SU-DHL-6 (cell line): ENCODE data around the gene AKR1D1.
"Not testable (repeated sequence)": the region's sequence is repeated elsewhere in the genome, so short reads cannot be mapped to it uniquely, and the experiment has no call there.

Source experiments
- EZH2phosphoT487 ChIP-seq: fragments of 200-600 bp; sonication (generic), shearing (Covaris generic); conservative IDR thresholded peaks from 2 replicates; pipeline ENCODE4 v1.6.1; 2018; ENCODE audit warnings: mild to moderate bottlenecking, antibody characterized with exemption, low read length, moderate library complexity, mixed read lengths
- TF ChIP-seq, protein P1 (sequence below): fragments of 200-600 bp; sonication (generic); IDR thresholded peaks from one replicate; pipeline ENCODE4 v1.5.1; 2017; ENCODE audit warnings: antibody characterized with exemption, mild to moderate bottlenecking, low read length, moderate library complexity; ENCODE audit not compliant: insufficient read depth, poor library complexity, severe bottlenecking

GRCh38 chr7:138055698-138056097, 20.6 kb upstream of the AKR1D1 start:
- TF ChIP-seq, protein P1, sequence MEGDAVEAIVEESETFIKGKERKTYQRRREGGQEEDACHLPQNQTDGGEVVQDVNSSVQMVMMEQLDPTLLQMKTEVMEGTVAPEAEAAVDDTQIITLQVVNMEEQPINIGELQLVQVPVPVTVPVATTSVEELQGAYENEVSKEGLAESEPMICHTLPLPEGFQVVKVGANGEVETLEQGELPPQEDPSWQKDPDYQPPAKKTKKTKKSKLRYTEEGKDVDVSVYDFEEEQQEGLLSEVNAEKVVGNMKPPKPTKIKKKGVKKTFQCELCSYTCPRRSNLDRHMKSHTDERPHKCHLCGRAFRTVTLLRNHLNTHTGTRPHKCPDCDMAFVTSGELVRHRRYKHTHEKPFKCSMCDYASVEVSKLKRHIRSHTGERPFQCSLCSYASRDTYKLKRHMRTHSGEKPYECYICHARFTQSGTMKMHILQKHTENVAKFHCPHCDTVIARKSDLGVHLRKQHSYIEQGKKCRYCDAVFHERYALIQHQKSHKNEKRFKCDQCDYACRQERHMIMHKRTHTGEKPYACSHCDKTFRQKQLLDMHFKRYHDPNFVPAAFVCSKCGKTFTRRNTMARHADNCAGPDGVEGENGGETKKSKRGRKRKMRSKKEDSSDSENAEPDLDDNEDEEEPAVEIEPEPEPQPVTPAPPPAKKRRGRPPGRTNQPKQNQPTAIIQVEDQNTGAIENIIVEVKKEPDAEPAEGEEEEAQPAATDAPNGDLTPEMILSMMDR, result not testable (repeated sequence)
- TF ChIP-seq EZH2phosphoT487, result not testable (repeated sequence)
